Upper lobe of left lung (tissue), 4 donors: Measurements from ENCODE around the gene SUFU.

Experiments used
- CTCF ChIP-seq, 6 experiments: fragments of 450-650 bp in 4 of 6; fragments of 200-600 bp in 2 of 6; sonication (generic) in 2 of 6; IDR thresholded peaks; one replicate each; pipeline ENCODE4 v1.5.1; 2016 to 2019; ENCODE audit warnings: antibody characterized with exemption in 6 of 6
- POLR2A ChIP-seq, 4 donors: fragments of 450-650 bp; IDR thresholded peaks; one replicate each; pipeline ENCODE4 v1.5.1; 2016 to 2017; ENCODE audit warnings: antibody characterized with exemption in 4 of 4, mild to moderate bottlenecking in 2 of 4

GRCh38 chr10:102646610-102647442 lies 143.1 kb downstream of the SUFU start:
- TF ChIP-seq CTCF (IDR thresholded peaks at IDR 0.05): no peak
- TF ChIP-seq POLR2A (IDR thresholded peaks at IDR 0.05): no peak
